GM10266 (cell line): ENCODE results near the gene SYNGR3.

ENCODE experiments used
- DNase-seq: peaks from one replicate; pipeline ENCODE4 v3.0.0; 2012; ENCODE audit errors: extremely low spot score
- CTCF ChIP-seq: IDR thresholded peaks from 2 replicates; pipeline ENCODE4 v1.5.1; 2012; ENCODE audit warnings: mild to moderate bottlenecking, low read depth; ENCODE audit not compliant: control insufficient read depth, insufficient read depth; ENCODE audit errors: missing control alignments

The SYNGR3 gene

DNA sequence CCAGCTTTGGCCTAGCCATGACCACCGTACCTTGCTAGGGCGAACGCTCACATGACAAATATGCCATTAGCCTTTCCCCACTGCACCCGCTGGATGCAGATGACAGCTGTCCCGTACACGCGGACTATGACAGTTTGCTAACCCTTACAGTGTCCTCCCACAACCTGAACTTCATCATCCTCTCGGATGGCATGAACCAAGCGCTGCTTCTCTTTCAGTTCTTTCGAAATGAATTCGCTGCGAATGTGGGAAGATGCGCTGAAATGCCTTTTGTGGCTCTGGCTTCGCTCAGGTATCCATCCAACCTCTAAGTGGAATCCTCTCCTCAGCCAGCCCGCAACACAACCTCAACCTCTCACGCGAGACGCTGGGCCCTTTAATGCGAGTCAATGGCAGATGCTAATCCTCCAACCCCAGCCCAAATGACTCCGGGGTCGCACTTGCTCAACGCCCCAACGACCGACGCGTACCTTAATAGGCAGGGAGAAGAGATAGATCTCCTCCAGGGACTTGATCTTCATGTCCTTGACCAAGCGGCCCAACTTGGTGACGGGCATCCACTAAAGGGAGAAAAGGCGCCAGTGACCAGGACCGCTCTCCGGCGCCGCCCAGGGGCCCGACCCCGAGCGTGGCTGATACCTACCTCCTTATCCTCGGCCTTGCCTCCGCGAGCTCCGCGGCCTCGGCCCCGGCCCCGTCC lies 25.8 kb upstream of the SYNGR3 start:
- TF ChIP-seq CTCF = peak; percentile 29
- DNase-seq = no peak

DNA sequence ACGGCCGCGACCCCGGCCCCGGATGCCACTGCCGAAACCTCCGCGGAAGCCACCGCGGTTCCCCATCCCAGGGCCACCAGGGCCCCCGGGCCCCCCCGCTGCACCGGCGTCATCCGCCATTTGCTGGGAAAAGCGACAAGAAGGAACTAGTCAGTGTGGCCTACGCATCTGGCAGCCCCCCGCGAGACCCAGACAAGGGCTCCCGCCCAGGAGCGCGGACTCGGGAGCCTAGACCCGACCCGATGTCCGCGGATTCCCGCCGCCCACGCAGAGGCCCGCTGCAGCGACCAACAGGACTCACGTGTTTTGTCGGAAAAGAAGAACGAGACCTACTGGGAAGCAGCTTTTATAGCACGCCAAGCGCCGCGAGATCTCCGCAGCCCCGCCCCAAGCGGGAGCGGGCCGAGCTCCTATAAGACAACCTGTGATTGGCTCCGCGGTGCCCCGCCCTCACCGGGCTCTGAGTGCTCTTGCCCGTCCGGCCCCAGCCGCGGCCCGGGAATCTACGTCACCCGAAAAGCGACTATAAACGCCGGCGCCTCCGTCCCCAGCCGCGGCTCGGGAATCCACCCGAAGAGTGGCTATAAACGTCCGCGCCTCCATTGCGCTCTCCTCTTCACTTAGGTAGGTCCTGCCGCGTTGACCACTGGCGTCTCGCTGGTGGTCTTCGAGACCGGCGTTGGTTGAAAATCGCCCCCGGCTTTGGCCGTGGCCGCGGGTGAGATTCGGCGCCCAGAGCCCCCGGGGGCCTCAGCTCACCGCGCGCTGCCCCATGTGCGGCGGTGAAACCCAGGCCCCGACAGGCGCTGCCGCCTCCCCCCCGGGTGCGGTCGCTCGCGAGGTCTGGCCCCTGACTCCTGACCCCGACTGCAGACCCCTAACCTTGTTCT lies 25.0 kb upstream of the SYNGR3 start, which contains the start of gene RPS2:
TSS of gene RPS2 (minus strand) at position 321 of the 890 bp plus-strand sequence. CDS start at position 120, 201 bp downstream.
- DNase-seq = peak; percentile 100
- no peak for TF ChIP-seq CTCF

DNA sequence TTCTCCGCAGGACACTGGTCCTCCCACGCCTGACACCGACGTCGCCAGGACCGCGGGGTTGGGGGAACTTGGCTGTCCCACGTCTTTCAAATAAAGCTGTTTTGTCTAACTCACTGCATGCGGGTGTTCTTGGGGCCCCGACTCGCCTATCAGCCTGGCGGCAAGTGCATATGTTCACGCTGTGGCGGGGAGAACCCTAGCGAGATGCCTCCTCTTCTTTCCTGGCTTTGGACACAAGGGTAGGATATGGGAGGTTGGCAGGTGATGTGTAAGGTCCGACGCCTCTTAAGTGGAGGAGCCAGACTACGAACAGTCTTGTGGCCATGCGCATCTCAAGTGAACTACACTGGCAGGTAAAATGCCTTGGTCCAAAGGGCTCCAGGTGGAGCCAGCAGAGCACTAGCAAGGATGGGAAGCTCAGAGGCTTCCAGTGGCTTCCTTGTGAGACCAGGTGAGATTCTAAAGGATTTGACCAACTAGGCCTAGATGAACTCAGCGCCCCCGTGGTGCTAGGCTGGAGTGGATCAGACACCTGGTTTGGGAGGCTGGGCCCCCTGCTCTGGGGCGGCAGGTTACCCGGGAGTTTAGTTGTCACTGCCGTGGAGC lies 24.3 kb upstream of the SYNGR3 start:
- no peak for DNase-seq
- TF ChIP-seq CTCF = no peak

- no peak for DNase-seq
- no peak for TF ChIP-seq CTCF
These were observed 23.3 kb upstream of the SYNGR3 start, which contains the start of gene RNF151 for GRCh38 chr16:1966460-1966859. Gene RNF151, plus strand, starts transcription at chr16:1966856. Its CDS starts 26 bp downstream, at chr16:1966882.

- no peak for TF ChIP-seq CTCF
- no peak for DNase-seq
These were observed 21.4 kb upstream of the SYNGR3 start for GRCh38 chr16:1968146-1968953.

- peak; percentile 97 for DNase-seq
- no peak for TF ChIP-seq CTCF
These were observed 17.8 kb upstream of the SYNGR3 start, which contains the start of gene TBL3 for GRCh38 chr16:1971796-1972489. Gene TBL3, plus strand, starts transcription at chr16:1972053. Its CDS starts 112 bp downstream, at chr16:1972165.
